Panc1 (cell line): Measurements from ENCODE around the gene DENND5B. TPM values are rescaled to one million over a fixed set of nuclear protein-coding genes. Genes with fewer than 3 reads are reported as not detected.

Experiments
- ATAC-seq: fragments of 200-7000 bp; cut with Tn5 transposase; 2 replicates; pipeline ENCODE4 v1.9.1; 2020; ENCODE audit warnings: mild to moderate bottlenecking, moderate library complexity
- BruUV-seq: library from RNA; stranded (reverse); fragments of 400-500 nt; replicated peaks from 2 replicates; lab custom pipeline; 2021; lab: Mats Ljungman, UMichigan
- CTCF ChIA-PET: fragments of 300-600 bp; sonication (Branson Sonifier 250); formaldehyde crosslinking; loops from one replicate; lab custom pipeline; 2022; ENCODE audit warnings: antibody characterized with exemption; lab: Charles Lee
- POLR2A ChIA-PET: fragments of 300-600 bp; sonication (Branson Sonifier 250); formaldehyde crosslinking; loops from one replicate; lab custom pipeline; 2022; ENCODE audit warnings: antibody characterized with exemption; lab: Charles Lee
- DNase-seq: peaks from one replicate; pipeline ENCODE4 v3.0.0-alpha.2; 2010; ENCODE audit warnings: low read depth, low spot score
- H3K27ac ChIP-seq: 2 replicates; pipeline ENCODE4 v1.5.1; 2011; ENCODE audit warnings: mild to moderate bottlenecking, low read length, inconsistent platforms
- H3K27me3 ChIP-seq: fragments of 200-500 bp; sonication (Bioruptor generic); 2 replicates; pipeline ENCODE4 v1.6.0; 2014; ENCODE audit warnings: low read length, inconsistent platforms; ENCODE audit not compliant: control insufficient read depth, insufficient read depth
- H3K36me3 ChIP-seq: fragments of 200-500 bp; sonication (Bioruptor generic); 2 replicates; pipeline ENCODE4 v1.5.1; 2014; ENCODE audit warnings: inconsistent platforms, mild to moderate bottlenecking, low read length, moderate library complexity; ENCODE audit not compliant: control insufficient read depth, insufficient read depth
- H3K4me1 ChIP-seq: 2 replicates; pipeline ENCODE4 v1.5.1; 2011; ENCODE audit warnings: inconsistent platforms, mild to moderate bottlenecking, low read length, moderate library complexity; ENCODE audit not compliant: control insufficient read depth, insufficient read depth
- H3K4me3 ChIP-seq, 2 experiments: 2 replicates each; pipeline ENCODE4 v1.5.1; 2011 to 2012; ENCODE audit warnings: low read depth in 2 of 2, low read length in 2 of 2, mild to moderate bottlenecking in 2 of 2, inconsistent platforms in 1 of 2, moderate library complexity in 1 of 2
- H3K9me3 ChIP-seq: fragments of 200-500 bp; sonication (Bioruptor generic); 2 replicates; pipeline ENCODE4 v1.5.1; 2014; ENCODE audit warnings: low read depth, mild to moderate bottlenecking, inconsistent platforms, low read length, moderate library complexity; ENCODE audit not compliant: control insufficient read depth, insufficient read depth
- CTCF ChIP-seq: fragments of 450-650 bp; IDR thresholded peaks from 2 replicates; pipeline ENCODE4 v1.5.1; 2017; ENCODE audit warnings: mild to moderate bottlenecking
- POLR2AphosphoS5 ChIP-seq: IDR thresholded peaks from 2 replicates; pipeline ENCODE4 v1.6.1; 2012; ENCODE audit warnings: mild to moderate bottlenecking, low read depth, low read length, moderate library complexity
- REST ChIP-seq, 2 experiments: IDR thresholded peaks; 2 replicates each; pipeline ENCODE4 v1.6.1; 2011 to 2012; ENCODE audit warnings: low read depth in 2 of 2, control low read depth in 1 of 2, low read length in 1 of 2, mild to moderate bottlenecking in 1 of 2, moderate library complexity in 1 of 2; ENCODE audit not compliant: insufficient read depth in 1 of 2
- SIN3A ChIP-seq: IDR thresholded peaks from 2 replicates; pipeline ENCODE4 v1.6.1; 2012; ENCODE audit warnings: low read depth, mild to moderate bottlenecking, low read length, moderate library complexity, borderline replicate concordance; ENCODE audit not compliant: insufficient read depth
- TCF7L2 ChIP-seq: IDR thresholded peaks from 2 replicates; pipeline ENCODE4 v1.6.1; 2011; ENCODE audit warnings: mild to moderate bottlenecking, low read depth, low read length, inconsistent platforms
- in situ Hi-C: cut with HindIII; loops from 2 replicates; pipeline ENCODE4 v1.10.0; 2016; ENCODE audit warnings: low sequenced_read_pairs, low pct_unique_long_range_greater_than_20kb
- intact Hi-C: fragments of 100-400 bp; cut with micrococcal nuclease; formaldehyde crosslinking; loops from one replicate; pipeline ENCODE4 v1.10.0; 2022; ENCODE audit not compliant: unreplicated experiment
- total RNA-seq: library from RNA; stranded (reverse); gene quantifications from one replicate; pipeline ENCODE4 v1.2.1, GENCODE V29; 2021; ENCODE audit not compliant: unreplicated experiment

DENND5B gene
- total RNA-seq, 1 experiment from 2014 or later: 36.8 TPM

- Histone ChIP-seq H3K4me1 (peaks cover 10% of the 10 kb centered on the region; the same call in 1 of the 2 replicates), H3K4me3 (no peak overlapping the region), H3K9me3 (no peaks in the 10 kb centered on the region), H3K36me3 (no peaks in the 10 kb centered on the region), H3K27me3 (no peaks in the 10 kb centered on the region), H3K27ac (no peak overlapping the region)
- no TSS peak for BruUV-seq
- CTCF ChIA-PET: no interaction called here
- POLR2A ChIA-PET: no interaction called here
- no peak for DNase-seq
- no peak for ATAC-seq
- TF ChIP-seq TCF7L2: no peak
- TF ChIP-seq SIN3A: no peak
- TF ChIP-seq REST (IDR thresholded peaks at IDR 0.05; ENCODE audit: insufficient read depth in 1 of 2, low read depth in 2 of 2, low read length in 1 of 2): no peak
- TF ChIP-seq CTCF: no peak
- TF ChIP-seq POLR2AphosphoS5: no peak
- in situ Hi-C loops: no loop called here
- intact Hi-C loops: loop anchor here (5.0 kb wide), 1 partner anchor 984 kb away; no protein-coding TSS in a partner anchor
Observed at GRCh38 chr12:31481415-31481814, 109.5 kb downstream of the DENND5B start.

GRCh38 chr12:31479516-31480210 lies 111.3 kb downstream of the DENND5B start:
- ATAC-seq: no peak
- intact Hi-C loops: loop anchor here (5.0 kb wide), 1 partner anchor 982 kb away; no protein-coding TSS in a partner anchor
- Histone ChIP-seq H3K4me1 (no peaks in the 10 kb centered on the region), H3K9me3 (no peaks in the 10 kb centered on the region), H3K27me3 (no peaks in the 10 kb centered on the region), H3K36me3 (no peaks in the 10 kb centered on the region), H3K27ac (no peak overlapping the region), H3K4me3 (no peak overlapping the region)
- ChIA-PET CTCF (no interaction called here), POLR2A (interaction anchor here (1.0 kb wide), 1 partner anchor 795 kb away, joined by 3 read pairs; no protein-coding TSS in a partner anchor)
- no peak for TF ChIP-seq REST (IDR thresholded peaks at IDR 0.05; ENCODE audit: insufficient read depth in 1 of 2, low read depth in 2 of 2, low read length in 1 of 2)
- no peak for TF ChIP-seq CTCF
- no peak for TF ChIP-seq SIN3A
- TF ChIP-seq POLR2AphosphoS5: no peak
- TF ChIP-seq TCF7L2: no peak
- no peak for DNase-seq
- in situ Hi-C loops: no loop called here
- BruUV-seq: no TSS peak
